A549 (cell line): ENCODE results near the gene RALGDS. TPM values are rescaled to one million over a fixed set of nuclear protein-coding genes. Genes with fewer than 3 reads are reported as not detected.

Source experiments
- ATAC-seq, 2 experiments: fragments of 200-7000 bp in 1 of 2; fragments of >200 bp in 1 of 2; cut with Nextera tagmentation in 1 of 2; cut with Tn5 transposase in 1 of 2; 3 replicates each; pipeline versions ENCODE4 v1.8.0 to v1.9.1; 2018 to 2020; ENCODE audit warnings: mild to moderate bottlenecking in 1 of 2, moderate library complexity in 1 of 2
- CTCF ChIA-PET: fragments of 300-600 bp; sonication (Branson Sonifier 250); formaldehyde crosslinking; extraction: SDS; loops from one replicate; lab custom pipeline; 2021; ENCODE audit warnings: antibody characterized with exemption, inconsistent platforms; lab: Yijun Ruan, JAX
- POLR2A ChIA-PET: fragments of 350-600 bp; formaldehyde crosslinking; extraction: SDS; loops from one replicate; lab custom pipeline; 2021; ENCODE audit warnings: antibody characterized with exemption, inconsistent platforms; lab: Yijun Ruan, JAX
- DNase-seq, 2 experiments: peaks; one replicate each; pipeline versions ENCODE4 v3.0.0 to v3.0.0-alpha.2; 2011 to 2016; ENCODE audit warnings: low read depth in 1 of 2, low spot score in 1 of 2
- FAIRE-seq: peaks from 2 replicates; lab custom pipeline; 2011; peaks lifted over from hg19 to GRCh38; lab: Jason Lieb, UNC
- H3K27ac ChIP-seq, 2 experiments: fragments of >200 bp; sonication (Bioruptor Twin); formaldehyde crosslinking; 3 replicates each; pipeline ENCODE4 v1.5.1; 2016 to 2017
- H3K4me1 ChIP-seq: fragments of >200 bp; sonication (Bioruptor Twin); formaldehyde crosslinking; 3 replicates; pipeline ENCODE4 v1.6.1; 2016
- H3K4me2 ChIP-seq: fragments of >200 bp; sonication (Bioruptor Twin); formaldehyde crosslinking; 3 replicates; pipeline ENCODE4 v1.6.1; 2016
- H3K4me3 ChIP-seq: fragments of >200 bp; sonication (Bioruptor Twin); formaldehyde crosslinking; 3 replicates; pipeline ENCODE4 v1.5.1; 2016
- H3K9me3 ChIP-seq: fragments of >200 bp; sonication (Bioruptor Twin); formaldehyde crosslinking; 3 replicates; pipeline ENCODE4 v1.6.1; 2016
- BHLHE40 ChIP-seq: IDR thresholded peaks from 2 replicates; pipeline ENCODE4 v1.6.1; 2012; ENCODE audit warnings: low read depth, low read length, inconsistent platforms
- EHF ChIP-seq: fragments of 250-450 bp; sonication (Bioruptor Pico); IDR thresholded peaks from 2 replicates; pipeline ENCODE4 v1.5.0; 2020; ENCODE audit warnings: mild to moderate bottlenecking
- EHMT2 ChIP-seq: fragments of 200-600 bp; sonication (generic); IDR thresholded peaks from 2 replicates; pipeline ENCODE4 v1.6.1; 2016; ENCODE audit warnings: antibody characterized with exemption, low read depth, mild to moderate bottlenecking, moderate library complexity
- FOSB ChIP-seq: fragments of 250-450 bp; sonication (Bioruptor Pico); IDR thresholded peaks from 2 replicates; pipeline ENCODE4 v1.5.0; 2020; ENCODE audit warnings: mild to moderate bottlenecking, moderate library complexity
- FOSL2 ChIP-seq, 2 experiments: fragments of 450-650 bp in 1 of 2; fragments of >200 bp in 1 of 2; sonication (Bioruptor Twin) in 1 of 2; formaldehyde crosslinking; IDR thresholded peaks; 2 replicates each; pipeline versions ENCODE4 v1.5.0 to v1.6.1; 2016 to 2020; ENCODE audit warnings: mild to moderate bottlenecking in 1 of 2, moderate library complexity in 1 of 2
- HDAC2 ChIP-seq: fragments of 200-600 bp; sonication (generic); IDR thresholded peaks from 2 replicates; pipeline ENCODE4 v1.6.1; 2016
- HOXB5 ChIP-seq: fragments of 250-450 bp; sonication (Bioruptor Pico); IDR thresholded peaks from 2 replicates; pipeline ENCODE4 v1.5.0; 2020; ENCODE audit warnings: mild to moderate bottlenecking, moderate library complexity
- JUN ChIP-seq, 2 experiments: fragments of >200 bp; sonication (Bioruptor Twin); formaldehyde crosslinking; IDR thresholded peaks; 2 replicates in 1 of 2; 3 replicates in 1 of 2; pipeline ENCODE4 v1.6.1; 2016 to 2017
- KDM5A ChIP-seq: fragments of 200-600 bp; sonication (generic); IDR thresholded peaks from 2 replicates; pipeline ENCODE4 v1.6.1; 2016; ENCODE audit warnings: antibody characterized with exemption, mild to moderate bottlenecking
- MAFK ChIP-seq: fragments of 450-650 bp; IDR thresholded peaks from 2 replicates; pipeline ENCODE4 v1.6.1; 2014; ENCODE audit not compliant: partially characterized antibody
- MAZ ChIP-seq: fragments of 150-350 bp; IDR thresholded peaks from 2 replicates; pipeline ENCODE4 v1.6.1; 2014; ENCODE audit warnings: antibody characterized with exemption, low read depth, low read length, borderline replicate concordance
- NFE2L2 ChIP-seq: fragments of 150-350 bp; conservative IDR thresholded peaks from 2 replicates; pipeline ENCODE4 v1.6.1; 2014; ENCODE audit warnings: low read length
- NPAS2 ChIP-seq: fragments of 250-450 bp; sonication (Bioruptor Pico); IDR thresholded peaks from 2 replicates; pipeline ENCODE4 v1.8.0; 2022; ENCODE audit warnings: mild to moderate bottlenecking, moderate library complexity, borderline replicate concordance
- RARB ChIP-seq: fragments of 250-450 bp; sonication (Bioruptor Pico); IDR thresholded peaks from 2 replicates; pipeline ENCODE4 v1.8.0; 2021; ENCODE audit warnings: mild to moderate bottlenecking, moderate library complexity
- RNF2 ChIP-seq: fragments of 200-600 bp; sonication (generic); IDR thresholded peaks from 2 replicates; pipeline ENCODE4 v1.6.1; 2016; ENCODE audit warnings: low read depth, mild to moderate bottlenecking, antibody characterized with exemption, moderate library complexity, borderline replicate concordance
- ZNF302 ChIP-seq: fragments of 250-450 bp; sonication (Bioruptor Pico); IDR thresholded peaks from 2 replicates; pipeline ENCODE4 v1.9.0; 2021; ENCODE audit warnings: inconsistent platforms, mild to moderate bottlenecking, moderate library complexity
- WGBS: methylation state at CpG from one replicate; pipeline ENCODE4 v1.1.6; 2017; ENCODE audit errors: missing lambda C conversion rate; 5-methylcytosine and 5-hydroxymethylcytosine counted together
- polyA plus RNA-seq, 4 experiments: library from polyadenylated mRNA; depleted of rRNA in 3 of 4; stranded (reverse); fragments of >200 nt; fragmentation: RNase III in 1 of 4; extraction: RNeasy Plus Mini Kit Qiagen cat#74134 plus additional on column Dnase treatment in 1 of 4; gene quantifications; 2 replicates in 3 of 4; 3 replicates in 1 of 4; pipeline ENCODE4 v1.2.3, GENCODE V29; 2011 to 2017
- TF ChIP-seq, protein P1 (sequence below): fragments of >200 bp; sonication (Bioruptor Twin); formaldehyde crosslinking; IDR thresholded peaks from 3 replicates; pipeline ENCODE4 v1.5.1; 2016
- TF ChIP-seq, protein P2 (sequence below): IDR thresholded peaks from 2 replicates; pipeline ENCODE4 v1.6.1; 2012; ENCODE audit warnings: low read depth, borderline replicate concordance
- TF ChIP-seq, protein P3 (sequence below): fragments of 450-650 bp; IDR thresholded peaks from 2 replicates; pipeline ENCODE4 v1.6.1; 2014; ENCODE audit warnings: antibody characterized with exemption

The RALGDS gene
- polyA plus RNA-seq, 2 of the 4 experiments (the other 2 are of a cell fraction), result 8.9 to 12.1 TPM

DNA sequence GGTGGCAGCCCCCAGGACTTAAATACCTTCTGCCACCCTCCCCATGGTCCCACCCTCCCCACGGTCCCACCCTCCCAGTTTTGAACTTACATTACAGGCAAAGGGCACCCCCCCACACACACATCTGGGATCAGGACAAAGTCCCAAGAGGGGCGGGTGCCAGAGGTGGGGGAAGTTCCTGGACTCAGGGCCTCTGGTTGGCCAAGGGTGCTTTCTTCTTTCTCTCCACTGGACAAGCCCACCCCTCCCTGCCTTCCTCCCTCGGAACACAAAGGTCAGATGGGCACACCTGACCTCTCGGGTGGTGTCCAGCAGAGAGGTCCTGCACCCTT is 19.1 kb upstream of the RALGDS start:
- peaks cover 47% of the 10 kb centered on the region for H3K4me1 ChIP-seq
- POLR2A ChIA-PET, result no interaction called here
- DNase-seq (no peak), ATAC-seq (no peak), FAIRE-seq (no peak)
- H3K9me3 ChIP-seq, result no peaks in the 10 kb centered on the region
- CTCF ChIA-PET, result interaction anchor here (1.0 to 39.2 kb wide), 3 partner anchors 6 to 98 kb away, joined by 3 to 1284 read pairs (median 200); partner anchors contain the start of gene RALGDS
- no peak overlapping the region for H3K27ac ChIP-seq
- H3K4me2 ChIP-seq, result no peak overlapping the region
- H3K4me3 ChIP-seq, result no peak overlapping the region
- TF ChIP-seq KDM5A, result no peak
- no peak for TF ChIP-seq BHLHE40
- TF ChIP-seq HDAC2, result no peak
- no peak for TF ChIP-seq FOSB (CRISPR knock-in tag)
- TF ChIP-seq NPAS2 (CRISPR knock-in tag), result no peak
- TF ChIP-seq EHF (CRISPR knock-in tag), result no peak
- TF ChIP-seq NFE2L2, result no peak
- TF ChIP-seq MAZ, result no peak
- TF ChIP-seq JUN (IDR thresholded peaks at IDR 0.05), result no peak
- no peak for TF ChIP-seq HOXB5
- TF ChIP-seq, protein P1, sequence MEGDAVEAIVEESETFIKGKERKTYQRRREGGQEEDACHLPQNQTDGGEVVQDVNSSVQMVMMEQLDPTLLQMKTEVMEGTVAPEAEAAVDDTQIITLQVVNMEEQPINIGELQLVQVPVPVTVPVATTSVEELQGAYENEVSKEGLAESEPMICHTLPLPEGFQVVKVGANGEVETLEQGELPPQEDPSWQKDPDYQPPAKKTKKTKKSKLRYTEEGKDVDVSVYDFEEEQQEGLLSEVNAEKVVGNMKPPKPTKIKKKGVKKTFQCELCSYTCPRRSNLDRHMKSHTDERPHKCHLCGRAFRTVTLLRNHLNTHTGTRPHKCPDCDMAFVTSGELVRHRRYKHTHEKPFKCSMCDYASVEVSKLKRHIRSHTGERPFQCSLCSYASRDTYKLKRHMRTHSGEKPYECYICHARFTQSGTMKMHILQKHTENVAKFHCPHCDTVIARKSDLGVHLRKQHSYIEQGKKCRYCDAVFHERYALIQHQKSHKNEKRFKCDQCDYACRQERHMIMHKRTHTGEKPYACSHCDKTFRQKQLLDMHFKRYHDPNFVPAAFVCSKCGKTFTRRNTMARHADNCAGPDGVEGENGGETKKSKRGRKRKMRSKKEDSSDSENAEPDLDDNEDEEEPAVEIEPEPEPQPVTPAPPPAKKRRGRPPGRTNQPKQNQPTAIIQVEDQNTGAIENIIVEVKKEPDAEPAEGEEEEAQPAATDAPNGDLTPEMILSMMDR, result no peak
- TF ChIP-seq, protein P2, sequence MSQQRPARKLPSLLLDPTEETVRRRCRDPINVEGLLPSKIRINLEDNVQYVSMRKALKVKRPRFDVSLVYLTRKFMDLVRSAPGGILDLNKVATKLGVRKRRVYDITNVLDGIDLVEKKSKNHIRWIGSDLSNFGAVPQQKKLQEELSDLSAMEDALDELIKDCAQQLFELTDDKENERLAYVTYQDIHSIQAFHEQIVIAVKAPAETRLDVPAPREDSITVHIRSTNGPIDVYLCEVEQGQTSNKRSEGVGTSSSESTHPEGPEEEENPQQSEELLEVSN, result no peak
- no peak for TF ChIP-seq FOSL2 (IDR thresholded peaks at IDR 0.05)
- TF ChIP-seq FOSL2 (CRISPR knock-in tag; IDR thresholded peaks at IDR 0.05), result no peak
- TF ChIP-seq RARB (CRISPR knock-in tag), result no peak
- TF ChIP-seq RNF2, result no peak
- no peak for TF ChIP-seq MAFK
- TF ChIP-seq ZNF302, result no peak
- no peak for TF ChIP-seq EHMT2
- WGBS, result no CpG with 5 or more reads among the region's 4 CpGs

DNA sequence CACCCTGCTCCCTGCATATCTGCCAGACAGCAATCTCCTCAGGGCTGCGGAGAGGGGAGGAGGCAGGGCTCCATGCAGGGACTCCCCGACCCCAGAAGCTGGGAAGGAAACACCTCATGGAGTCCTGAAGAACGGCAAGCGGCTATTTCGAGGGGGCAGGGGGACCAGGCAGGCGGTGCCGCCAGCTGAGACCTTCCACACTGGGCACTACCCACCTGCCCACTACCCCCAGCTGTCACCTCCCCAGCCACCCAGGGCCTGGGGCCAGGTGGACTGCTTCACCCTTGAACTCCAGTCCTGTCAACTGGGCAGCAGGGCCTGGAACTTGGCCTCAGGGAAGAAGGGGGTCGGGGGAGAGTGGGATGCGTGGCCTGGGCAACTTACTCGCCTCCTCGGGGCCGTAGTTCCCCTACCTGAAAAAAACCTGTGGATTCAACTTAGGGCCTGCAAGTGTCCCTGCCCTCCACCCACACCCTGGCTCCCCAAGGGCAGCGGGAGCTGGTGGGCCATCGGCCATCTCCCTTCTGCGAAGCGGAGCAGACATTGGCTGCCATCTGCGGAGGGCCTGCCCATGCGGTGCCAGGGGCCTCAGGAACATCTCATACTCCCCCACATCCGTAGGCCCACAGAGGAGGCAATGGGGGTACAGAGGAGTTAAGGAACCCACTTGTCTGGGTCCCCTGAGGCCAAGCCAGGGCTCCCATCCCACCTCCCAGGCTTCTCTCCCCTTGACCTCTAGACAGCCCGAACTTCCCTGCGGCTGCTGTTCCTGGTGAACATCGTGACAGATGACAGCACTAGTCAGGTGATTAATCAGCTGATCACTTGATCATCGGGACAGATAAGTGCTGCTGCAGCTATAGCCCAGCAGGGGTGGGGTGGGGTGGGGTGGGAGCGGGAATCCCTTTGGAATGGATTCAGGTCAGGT is 18.5 kb upstream of the RALGDS start:
- FAIRE-seq (no peak), DNase-seq (no peak), ATAC-seq (no peak)
- CTCF ChIA-PET, result interaction anchor here (1.0 to 39.2 kb wide), 3 partner anchors 7 to 98 kb away, joined by 3 to 1284 read pairs (median 200); partner anchors contain the start of gene RALGDS
- POLR2A ChIA-PET, result no interaction called here
- WGBS, result 91% methylated on average over 21 of the region's 24 CpGs
- Histone ChIP-seq H3K27ac (no peak overlapping the region), H3K4me2 (no peak overlapping the region), H3K9me3 (no peaks in the 10 kb centered on the region), H3K4me3 (no peak overlapping the region), H3K4me1 (peaks cover 47% of the 10 kb centered on the region)
- TF ChIP-seq, protein P3, sequence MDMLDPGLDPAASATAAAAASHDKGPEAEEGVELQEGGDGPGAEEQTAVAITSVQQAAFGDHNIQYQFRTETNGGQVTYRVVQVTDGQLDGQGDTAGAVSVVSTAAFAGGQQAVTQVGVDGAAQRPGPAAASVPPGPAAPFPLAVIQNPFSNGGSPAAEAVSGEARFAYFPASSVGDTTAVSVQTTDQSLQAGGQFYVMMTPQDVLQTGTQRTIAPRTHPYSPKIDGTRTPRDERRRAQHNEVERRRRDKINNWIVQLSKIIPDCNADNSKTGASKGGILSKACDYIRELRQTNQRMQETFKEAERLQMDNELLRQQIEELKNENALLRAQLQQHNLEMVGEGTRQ, result peak; percentile 27; the same call in 1 of the 2 replicates
- TF ChIP-seq MAFK (no peak), RNF2 (no peak)
